Measurements from ENCODE around the gene MRPL50.

GRCh38 chr9:101415578-101415977, 17.2 kb upstream of the MRPL50 start:
- no peak for TF ChIP-seq ZFP30 (CRISPR knock-in tag; IDR thresholded peaks at IDR 0.05)
- no peak for TF ChIP-seq ZNF565 (CRISPR knock-in tag; conservative IDR thresholded peaks at IDR 0.05; ENCODE audit: low read depth)
- TF ChIP-seq PATZ1 (CRISPR knock-in tag; IDR thresholded peaks at IDR 0.05; ENCODE audit: borderline replicate concordance): no peak
- TF ChIP-seq RARB (CRISPR knock-in tag; IDR thresholded peaks at IDR 0.05): no peak
- TF ChIP-seq TSHZ2 (CRISPR knock-in tag; IDR thresholded peaks at IDR 0.05): no peak
- TF ChIP-seq CSDC2 (CRISPR knock-in tag; IDR thresholded peaks at IDR 0.05): no peak
- no peak for TF ChIP-seq BACH2 (CRISPR knock-in tag; IDR thresholded peaks at IDR 0.05; ENCODE audit: borderline replicate concordance)
- TF ChIP-seq ZNF70 (CRISPR knock-in tag; IDR thresholded peaks at IDR 0.05): no peak
- TF ChIP-seq ESRRG (CRISPR knock-in tag; IDR thresholded peaks at IDR 0.05): no peak
- no peak for TF ChIP-seq CREB5 (CRISPR knock-in tag; IDR thresholded peaks at IDR 0.05; ENCODE audit: low read depth)

Measured in SK-N-SH treated with all-trans-retinoic acid at 6 μM for 48 hours (cell line).